H9 (cell line): ENCODE measurements around the gene CYTL1. TPM values are rescaled to one million over a fixed set of nuclear protein-coding genes. Genes with fewer than 3 reads are reported as not detected.

Source experiments
- DNase-seq: peaks from one replicate; pipeline ENCODE4 v3.0.0-alpha.2; 2017
- H2AFZ ChIP-seq: one replicate; pipeline ENCODE4 v1.6.1; 2013; ENCODE audit warnings: mild to moderate bottlenecking, low read length, control low read depth, moderate library complexity
- H2AK5ac ChIP-seq: 2 replicates; pipeline ENCODE4 v1.6.1; 2013; ENCODE audit warnings: low read length, control low read depth, mixed read lengths; ENCODE audit not compliant: insufficient read length
- H2BK120ac ChIP-seq: one replicate; pipeline ENCODE4 v1.6.1; 2013; ENCODE audit warnings: low read depth, mild to moderate bottlenecking, low read length, control low read depth, inconsistent platforms; ENCODE audit not compliant: poor library complexity, severe bottlenecking
- H2BK12ac ChIP-seq: 2 replicates; pipeline ENCODE4 v1.6.1; 2013; ENCODE audit warnings: low read length, control low read depth, mixed read lengths, low read depth; ENCODE audit not compliant: insufficient read length
- H2BK15ac ChIP-seq: 2 replicates; pipeline ENCODE4 v1.6.1; 2013; ENCODE audit warnings: low read depth, low read length, control low read depth
- H2BK20ac ChIP-seq: one replicate; pipeline ENCODE4 v1.6.1; 2013; ENCODE audit warnings: low read depth, mild to moderate bottlenecking, low read length, control low read depth, inconsistent platforms; ENCODE audit not compliant: poor library complexity, severe bottlenecking
- H2BK5ac ChIP-seq: 2 replicates; pipeline ENCODE4 v1.6.1; 2013; ENCODE audit warnings: low read length, control low read depth, mixed read lengths; ENCODE audit not compliant: insufficient read length
- H3K14ac ChIP-seq: 2 replicates; pipeline ENCODE4 v1.6.1; 2013; ENCODE audit warnings: low read length, control low read depth; ENCODE audit not compliant: insufficient read depth
- H3K18ac ChIP-seq: 2 replicates; pipeline ENCODE4 v1.6.1; 2013; ENCODE audit warnings: low read depth, mild to moderate bottlenecking, mixed read lengths, low read length, control low read depth; ENCODE audit not compliant: insufficient read length
- H3K23ac ChIP-seq: 2 replicates; pipeline ENCODE4 v1.6.1; 2013; ENCODE audit warnings: low read length, control low read depth, mixed read lengths, low read depth; ENCODE audit not compliant: insufficient read length
- H3K23me2 ChIP-seq: 2 replicates; pipeline ENCODE4 v1.6.1; 2013; ENCODE audit warnings: low read depth, mild to moderate bottlenecking, mixed read lengths, low read length, control low read depth; ENCODE audit not compliant: insufficient read length, poor library complexity, severe bottlenecking
- H3K27ac ChIP-seq: 2 replicates; pipeline ENCODE4 v1.5.1; 2013; ENCODE audit warnings: low read length, control low read depth, mixed read lengths, low read depth; ENCODE audit not compliant: insufficient read length
- H3K27me3 ChIP-seq: 2 replicates; pipeline ENCODE4 v1.6.1; 2013; ENCODE audit warnings: low read length, control low read depth, inconsistent platforms; ENCODE audit not compliant: insufficient read depth
- H3K4ac ChIP-seq: 2 replicates; pipeline ENCODE4 v1.6.1; 2013; ENCODE audit warnings: low read depth, mild to moderate bottlenecking, control low read depth, inconsistent platforms, low read length, moderate library complexity
- H3K4me1 ChIP-seq: 2 replicates; pipeline ENCODE4 v1.6.1; 2013; ENCODE audit warnings: low read length, control low read depth, inconsistent platforms; ENCODE audit not compliant: insufficient read depth
- H3K4me2 ChIP-seq: 2 replicates; pipeline ENCODE4 v1.6.1; 2013; ENCODE audit warnings: low read length, control low read depth, mixed read lengths; ENCODE audit not compliant: insufficient read length, insufficient read depth
- H3K56ac ChIP-seq: 2 replicates; pipeline ENCODE4 v1.6.1; 2013; ENCODE audit warnings: low read depth, mild to moderate bottlenecking, mixed read lengths, low read length, control low read depth; ENCODE audit not compliant: insufficient read length
- H3K79me1 ChIP-seq: 2 replicates; pipeline ENCODE4 v1.6.1; 2013; ENCODE audit warnings: low read depth, mild to moderate bottlenecking, moderate library complexity, low read length, control low read depth, inconsistent platforms; ENCODE audit not compliant: insufficient read depth, poor library complexity, severe bottlenecking
- H3K79me2 ChIP-seq: 2 replicates; pipeline ENCODE4 v1.6.1; 2013; ENCODE audit warnings: low read length, control low read depth, inconsistent platforms; ENCODE audit not compliant: insufficient read depth
- H3K9ac ChIP-seq: 2 replicates; pipeline ENCODE4 v1.6.1; 2013; ENCODE audit warnings: low read length, control low read depth, mixed read lengths; ENCODE audit not compliant: insufficient read length; ENCODE audit errors: extremely low read depth
- H3K9me3 ChIP-seq: one replicate; pipeline ENCODE4 v1.6.1; 2013; ENCODE audit warnings: low read depth, low read length, inconsistent platforms; ENCODE audit not compliant: control insufficient read depth
- H3T11ph ChIP-seq: one replicate; pipeline ENCODE4 v1.6.1; 2013; ENCODE audit warnings: mild to moderate bottlenecking, low read length, control low read depth, inconsistent platforms
- H4K20me1 ChIP-seq: one replicate; pipeline ENCODE4 v1.6.1; 2013; ENCODE audit not compliant: control insufficient read depth, insufficient read length, insufficient read depth
- H4K5ac ChIP-seq: 2 replicates; pipeline ENCODE4 v1.6.1; 2013; ENCODE audit warnings: low read depth, mild to moderate bottlenecking, mixed read lengths, low read length, control low read depth; ENCODE audit not compliant: insufficient read length
- H4K8ac ChIP-seq: replicated peaks from 2 replicates; pipeline ENCODE4 v1.6.1; 2013; ENCODE audit warnings: low read length, control low read depth, mixed read lengths, low read depth; ENCODE audit not compliant: insufficient read length
- H4K91ac ChIP-seq: 2 replicates; pipeline ENCODE4 v1.6.1; 2013; ENCODE audit warnings: low read depth, mild to moderate bottlenecking, moderate library complexity, mixed read lengths, low read length, control low read depth; ENCODE audit not compliant: insufficient read length
- H3K27ac Mint-ChIP-seq, 3 experiments: 2 replicates in 2 of 3; 3 replicates in 1 of 3; pipeline ENCODE4 v1.8.0; 2020 to 2021; ENCODE audit warnings: mixed read lengths in 3 of 3, mild to moderate bottlenecking in 1 of 3, moderate library complexity in 1 of 3
- H3K27me3 Mint-ChIP-seq: 2 replicates; pipeline ENCODE4 v1.8.0; 2021; ENCODE audit warnings: low read depth, mild to moderate bottlenecking, moderate library complexity, mixed read lengths
- H3K36me3 Mint-ChIP-seq, 3 experiments: 2 replicates in 2 of 3; 3 replicates in 1 of 3; pipeline ENCODE4 v1.8.0; 2020 to 2021; ENCODE audit warnings: low read depth in 3 of 3, mixed read lengths in 3 of 3; ENCODE audit not compliant: insufficient read depth in 1 of 3
- H3K4me1 Mint-ChIP-seq, 2 experiments: 2 replicates each; pipeline ENCODE4 v1.8.0; 2020; ENCODE audit warnings: mixed read lengths in 2 of 2
- H3K4me3 Mint-ChIP-seq, 2 experiments: 2 replicates in 1 of 2; 3 replicates in 1 of 2; pipeline ENCODE4 v1.8.0; 2020 to 2021; ENCODE audit warnings: mild to moderate bottlenecking in 2 of 2, mixed read lengths in 2 of 2, moderate library complexity in 1 of 2
- H3K9me3 Mint-ChIP-seq, 2 experiments: 2 replicates in 1 of 2; 3 replicates in 1 of 2; pipeline ENCODE4 v1.8.0; 2020; ENCODE audit warnings: mild to moderate bottlenecking in 2 of 2, mixed read lengths in 2 of 2, moderate library complexity in 1 of 2
- CTCF ChIP-seq: fragments of 200-600 bp; sonication (generic); conservative IDR thresholded peaks from 3 replicates; pipeline ENCODE4 v1.8.0; 2021; ENCODE audit warnings: antibody characterized with exemption, mild to moderate bottlenecking
- WGBS: extraction: QIAGEN DNeasy Blood & Tissue Kit; methylation state at CpG from one replicate; pipeline ENCODE4 v1.1.7; 2013; ENCODE audit warnings: missing lambda C conversion rate, low lambda C conversion rate, mixed read lengths; ENCODE audit not compliant: insufficient read length; ENCODE audit errors: extremely low coverage; 5-methylcytosine and 5-hydroxymethylcytosine counted together
- total RNA-seq: library from RNA; stranded (reverse); gene quantifications from 2 replicates; pipeline ENCODE4 v1.2.1, GENCODE V29; 2021

Gene CYTL1
- total RNA-seq, 1 experiment from 2014 or later, result 1.7 TPM

- no peaks in the 10 kb centered on the region; a peak in 1 of 5 replicates for H3K9me3 Mint-ChIP-seq
- no peaks in the 10 kb centered on the region for H3K9me3 ChIP-seq
- no peak within 1 kb of the TSS for H2BK15ac ChIP-seq
- no peak within 1 kb of the TSS for H3K27ac ChIP-seq
- no peak within 1 kb of the TSS for H2AFZ ChIP-seq
- no peaks in the 10 kb centered on the region for H3K4me1 ChIP-seq
- H2BK120ac ChIP-seq, result no peak within 1 kb of the TSS
- no peak within 1 kb of the TSS for H2BK12ac ChIP-seq
- no peaks in the 10 kb centered on the region for H3K79me1 ChIP-seq
- H3K27me3 Mint-ChIP-seq, result peaks cover 77% of the 10 kb centered on the region
- peaks cover 10 to 11% of the 10 kb centered on the region in 2 experiments for H3K4me1 Mint-ChIP-seq
- no peak within 1 kb of the TSS for H2AK5ac ChIP-seq
- no peak within 1 kb of the TSS; a peak in 1 of 7 replicates for H3K27ac Mint-ChIP-seq
- no peaks in the 10 kb centered on the region for H3K36me3 Mint-ChIP-seq
- H3K56ac ChIP-seq, result no peak within 1 kb of the TSS
- H3K18ac ChIP-seq, result no peak within 1 kb of the TSS
- H2BK20ac ChIP-seq, result no peak within 1 kb of the TSS
- H3K23ac ChIP-seq, result no peak within 1 kb of the TSS
- no peak within 1 kb of the TSS for H4K5ac ChIP-seq
- peaks cover 20% of the 10 kb centered on the region for H3K27me3 ChIP-seq
- no peak within 1 kb of the TSS for H3K9ac ChIP-seq
- peak within 1 kb of the TSS; percentile 69 for H3K4me2 ChIP-seq
- H4K20me1 ChIP-seq, result no peaks in the 10 kb centered on the region
- no peak within 1 kb of the TSS for H3K4ac ChIP-seq
- H3K79me2 ChIP-seq, result no peaks in the 10 kb centered on the region
- WGBS, result no CpG with 5 or more reads among the region's 103 CpGs
- peak; percentile 77 for DNase-seq
- no peak for TF ChIP-seq CTCF
- H3K4me3 Mint-ChIP-seq, result peak within 1 kb of the TSS; percentile 72 to 87
- no peak within 1 kb of the TSS for H3K14ac ChIP-seq
- H2BK5ac ChIP-seq, result no peak within 1 kb of the TSS
- no peak within 1 kb of the TSS for H4K91ac ChIP-seq
- no peak within 1 kb of the TSS for H4K8ac ChIP-seq
- H3K23me2 ChIP-seq, result peaks cover 12% of the 10 kb centered on the region
- no peak within 1 kb of the TSS for H3T11ph ChIP-seq
Measured at GRCh38 chr4:5051278-5052203, 32.3 kb upstream of the CYTL1 start, which contains the start of gene STK32B. STK32B (plus strand) TSS chr4:5051480.
